Measurements from ENCODE around the gene TLR7. TPM values are rescaled to one million over a fixed set of nuclear protein-coding genes. Genes with fewer than 3 reads are reported as not detected.

The TLR7 gene
- total RNA-seq, 1 experiment from 2014 or later: not detected

DNA sequence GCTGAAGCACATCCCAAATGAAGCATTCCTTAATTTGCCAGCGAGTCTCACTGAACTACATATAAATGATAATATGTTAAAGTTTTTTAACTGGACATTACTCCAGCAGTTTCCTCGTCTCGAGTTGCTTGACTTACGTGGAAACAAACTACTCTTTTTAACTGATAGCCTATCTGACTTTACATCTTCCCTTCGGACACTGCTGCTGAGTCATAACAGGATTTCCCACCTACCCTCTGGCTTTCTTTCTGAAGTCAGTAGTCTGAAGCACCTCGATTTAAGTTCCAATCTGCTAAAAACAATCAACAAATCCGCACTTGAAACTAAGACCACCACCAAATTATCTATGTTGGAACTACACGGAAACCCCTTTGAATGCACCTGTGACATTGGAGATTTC is 54.1 kb downstream of the TLR7 start:
- intact Hi-C loops (cut with micrococcal nuclease; ENCODE audit: unreplicated experiment): no loop called here
- CTCF ChIA-PET: no interaction called here
- TF ChIP-seq, protein P1, sequence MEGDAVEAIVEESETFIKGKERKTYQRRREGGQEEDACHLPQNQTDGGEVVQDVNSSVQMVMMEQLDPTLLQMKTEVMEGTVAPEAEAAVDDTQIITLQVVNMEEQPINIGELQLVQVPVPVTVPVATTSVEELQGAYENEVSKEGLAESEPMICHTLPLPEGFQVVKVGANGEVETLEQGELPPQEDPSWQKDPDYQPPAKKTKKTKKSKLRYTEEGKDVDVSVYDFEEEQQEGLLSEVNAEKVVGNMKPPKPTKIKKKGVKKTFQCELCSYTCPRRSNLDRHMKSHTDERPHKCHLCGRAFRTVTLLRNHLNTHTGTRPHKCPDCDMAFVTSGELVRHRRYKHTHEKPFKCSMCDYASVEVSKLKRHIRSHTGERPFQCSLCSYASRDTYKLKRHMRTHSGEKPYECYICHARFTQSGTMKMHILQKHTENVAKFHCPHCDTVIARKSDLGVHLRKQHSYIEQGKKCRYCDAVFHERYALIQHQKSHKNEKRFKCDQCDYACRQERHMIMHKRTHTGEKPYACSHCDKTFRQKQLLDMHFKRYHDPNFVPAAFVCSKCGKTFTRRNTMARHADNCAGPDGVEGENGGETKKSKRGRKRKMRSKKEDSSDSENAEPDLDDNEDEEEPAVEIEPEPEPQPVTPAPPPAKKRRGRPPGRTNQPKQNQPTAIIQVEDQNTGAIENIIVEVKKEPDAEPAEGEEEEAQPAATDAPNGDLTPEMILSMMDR (IDR thresholded peaks at IDR 0.05; ENCODE audit: unreplicated experiment): no peak
- no peak for DNase-seq
- H3K36me3 Mint-ChIP-seq (ENCODE audit: insufficient read depth, unreplicated experiment): no peaks in the 10 kb centered on the region
- no peaks in the 10 kb centered on the region for H3K4me1 Mint-ChIP-seq (ENCODE audit: low read depth, unreplicated experiment)
- H3K27ac Mint-ChIP-seq (ENCODE audit: unreplicated experiment): no peak overlapping the region
- no peaks in the 10 kb centered on the region for H3K27me3 Mint-ChIP-seq (ENCODE audit: unreplicated experiment)
- BruUV-seq (replicated peaks): no TSS peak
- H3K4me3 Mint-ChIP-seq (ENCODE audit: low read depth, unreplicated experiment): no peak overlapping the region
- no peaks in the 10 kb centered on the region for H3K9me3 Mint-ChIP-seq (ENCODE audit: low read depth, unreplicated experiment)

DNA sequence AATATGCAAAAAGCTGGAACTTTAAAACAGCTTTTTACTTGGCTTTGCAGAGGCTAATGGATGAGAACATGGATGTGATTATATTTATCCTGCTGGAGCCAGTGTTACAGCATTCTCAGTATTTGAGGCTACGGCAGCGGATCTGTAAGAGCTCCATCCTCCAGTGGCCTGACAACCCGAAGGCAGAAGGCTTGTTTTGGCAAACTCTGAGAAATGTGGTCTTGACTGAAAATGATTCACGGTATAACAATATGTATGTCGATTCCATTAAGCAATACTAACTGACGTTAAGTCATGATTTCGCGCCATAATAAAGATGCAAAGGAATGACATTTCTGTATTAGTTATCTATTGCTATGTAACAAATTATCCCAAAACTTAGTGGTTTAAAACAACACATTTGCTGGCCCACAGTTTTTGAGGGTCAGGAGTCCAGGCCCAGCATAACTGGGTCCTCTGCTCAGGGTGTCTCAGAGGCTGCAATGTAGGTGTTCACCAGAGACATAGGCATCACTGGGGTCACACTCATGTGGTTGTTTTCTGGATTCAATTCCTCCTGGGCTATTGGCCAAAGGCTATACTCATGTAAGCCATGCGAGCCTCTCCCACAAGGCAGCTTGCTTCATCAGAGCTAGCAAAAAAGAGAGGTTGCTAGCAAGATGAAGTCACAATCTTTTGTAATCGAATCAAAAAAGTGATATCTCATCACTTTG is 55.2 kb downstream of the TLR7 start:
- CTCF ChIA-PET: no interaction called here
- TF ChIP-seq, protein P1 (IDR thresholded peaks at IDR 0.05; ENCODE audit: unreplicated experiment): no peak
- DNase-seq: no peak
- Mint-ChIP-seq H3K27ac (ENCODE audit: unreplicated experiment) (no peak overlapping the region), H3K36me3 (ENCODE audit: insufficient read depth, unreplicated experiment) (no peaks in the 10 kb centered on the region), H3K27me3 (ENCODE audit: unreplicated experiment) (no peaks in the 10 kb centered on the region), H3K4me1 (ENCODE audit: low read depth, unreplicated experiment) (no peaks in the 10 kb centered on the region), H3K9me3 (ENCODE audit: low read depth, unreplicated experiment) (no peaks in the 10 kb centered on the region), H3K4me3 (ENCODE audit: low read depth, unreplicated experiment) (no peak overlapping the region)
- BruUV-seq (replicated peaks): no TSS peak
- intact Hi-C loops (cut with micrococcal nuclease; ENCODE audit: unreplicated experiment): no loop called here

DNA sequence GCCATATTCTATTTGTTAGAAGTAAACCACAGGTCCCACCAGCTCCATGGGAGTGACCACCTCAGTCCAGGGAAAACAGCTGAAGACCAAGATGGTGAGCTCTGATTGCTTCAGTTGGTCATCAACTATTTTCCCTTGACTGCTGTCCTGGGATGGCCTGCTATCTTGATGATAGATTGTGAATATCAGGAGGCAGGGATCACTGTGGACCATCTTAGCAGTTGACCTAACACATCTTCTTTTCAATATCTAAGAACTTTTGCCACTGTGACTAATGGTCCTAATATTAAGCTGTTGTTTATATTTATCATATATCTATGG is 55.7 kb downstream of the TLR7 start:
- CTCF ChIA-PET: no interaction called here
- Mint-ChIP-seq H3K27ac (ENCODE audit: unreplicated experiment) (no peak overlapping the region), H3K9me3 (ENCODE audit: low read depth, unreplicated experiment) (no peaks in the 10 kb centered on the region), H3K4me3 (ENCODE audit: low read depth, unreplicated experiment) (no peak overlapping the region), H3K4me1 (ENCODE audit: low read depth, unreplicated experiment) (no peaks in the 10 kb centered on the region), H3K27me3 (ENCODE audit: unreplicated experiment) (no peaks in the 10 kb centered on the region), H3K36me3 (ENCODE audit: insufficient read depth, unreplicated experiment) (no peaks in the 10 kb centered on the region)
- DNase-seq: no peak
- intact Hi-C loops (cut with micrococcal nuclease; ENCODE audit: unreplicated experiment): no loop called here
- BruUV-seq (replicated peaks): no TSS peak
- TF ChIP-seq, protein P1 (IDR thresholded peaks at IDR 0.05; ENCODE audit: unreplicated experiment): no peak

DNA sequence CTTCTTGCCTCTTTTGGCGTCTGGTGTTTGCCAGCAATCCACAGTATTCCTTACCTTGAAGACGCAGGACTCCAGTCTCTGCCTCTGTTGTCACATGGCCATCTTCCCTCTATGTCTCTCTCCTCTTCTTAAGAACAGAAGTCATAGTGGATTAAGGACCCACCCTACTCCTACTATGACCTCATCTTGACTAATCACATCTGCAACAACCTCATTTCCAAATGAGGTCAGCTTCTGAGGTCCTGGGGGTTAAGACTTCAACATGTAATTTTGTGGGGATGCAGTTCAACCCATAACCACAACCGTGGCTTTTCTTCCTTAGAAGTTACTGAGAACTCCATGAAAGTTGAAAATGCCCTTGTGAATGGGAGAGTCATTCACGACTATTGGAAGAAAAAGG is 62.8 kb downstream of the TLR7 start:
- Mint-ChIP-seq H3K27me3 (ENCODE audit: unreplicated experiment) (no peaks in the 10 kb centered on the region), H3K9me3 (ENCODE audit: low read depth, unreplicated experiment) (peaks cover 2% of the 10 kb centered on the region), H3K36me3 (ENCODE audit: insufficient read depth, unreplicated experiment) (no peaks in the 10 kb centered on the region), H3K4me1 (ENCODE audit: low read depth, unreplicated experiment) (no peaks in the 10 kb centered on the region), H3K4me3 (ENCODE audit: low read depth, unreplicated experiment) (no peak overlapping the region), H3K27ac (ENCODE audit: unreplicated experiment) (no peak overlapping the region)
- DNase-seq: no peak
- CTCF ChIA-PET: interaction anchor here (0.7 kb wide), 1 partner anchor 713 kb away, joined by 3 read pairs; no protein-coding TSS in a partner anchor
- no TSS peak for BruUV-seq (replicated peaks)
- TF ChIP-seq, protein P1 (IDR thresholded peaks at IDR 0.05; ENCODE audit: unreplicated experiment): no peak
- intact Hi-C loops (cut with micrococcal nuclease; ENCODE audit: unreplicated experiment): no loop called here
